Loucy (cell line): ENCODE measurements around the gene CEP44.

Experiments used
- H2AFZ ChIP-seq: fragments of 200-600 bp; sonication (generic); 2 replicates; pipeline ENCODE4 v1.6.0; 2016; ENCODE audit warnings: antibody characterized with exemption, mild to moderate bottlenecking, low read length, moderate library complexity
- H3F3A ChIP-seq: fragments of 200-600 bp; 2 replicates; pipeline ENCODE4 v1.6.0; 2016; ENCODE audit warnings: antibody characterized with exemption, low read depth, mild to moderate bottlenecking
- H3K27me3 ChIP-seq: fragments of 200-600 bp; sonication (generic); 2 replicates; pipeline ENCODE4 v1.6.1; 2014; ENCODE audit warnings: low read length, mild to moderate bottlenecking; ENCODE audit not compliant: insufficient read depth, poor library complexity, severe bottlenecking
- H3K36me3 ChIP-seq: fragments of 200-600 bp; sonication (generic); 2 replicates; pipeline ENCODE4 v1.6.1; 2016; ENCODE audit warnings: low read length; ENCODE audit not compliant: insufficient read depth
- H3K4me1 ChIP-seq: fragments of 200-600 bp; sonication (generic); 2 replicates; pipeline ENCODE4 v1.5.1; 2014; ENCODE audit warnings: low read length, mild to moderate bottlenecking; ENCODE audit not compliant: insufficient read depth, poor library complexity, severe bottlenecking
- H3K4me2 ChIP-seq: fragments of 200-600 bp; sonication (generic); 2 replicates; pipeline ENCODE4 v1.6.0; 2014; ENCODE audit warnings: antibody characterized with exemption, low read length, low read depth, mild to moderate bottlenecking; ENCODE audit not compliant: poor library complexity, severe bottlenecking
- H3K4me3 ChIP-seq: fragments of 200-600 bp; sonication (generic); 2 replicates; pipeline ENCODE4 v1.5.1; 2014; ENCODE audit warnings: low read length, mild to moderate bottlenecking, mixed read lengths; ENCODE audit not compliant: poor library complexity, severe bottlenecking
- H3K79me2 ChIP-seq: fragments of 200-600 bp; sonication (generic); 2 replicates; pipeline ENCODE4 v1.6.1; 2014; ENCODE audit warnings: low read length; ENCODE audit not compliant: insufficient read depth
- H3K9ac ChIP-seq: fragments of 200-600 bp; sonication (generic); 2 replicates; pipeline ENCODE4 v1.6.0; 2014; ENCODE audit warnings: mild to moderate bottlenecking, low read depth, low read length, moderate library complexity; ENCODE audit not compliant: poor library complexity, severe bottlenecking
- H3K9me2 ChIP-seq: fragments of 200-600 bp; sonication (generic); replicated peaks from 2 replicates; pipeline ENCODE4 v1.6.1; 2016; ENCODE audit warnings: low read depth, low read length, mixed read lengths
- H3K9me3 ChIP-seq: fragments of 200-600 bp; sonication (generic); 2 replicates; pipeline ENCODE4 v1.6.1; 2014; ENCODE audit warnings: mild to moderate bottlenecking, antibody characterized with exemption, low read length, low read depth; ENCODE audit not compliant: insufficient read depth
- H4K20me1 ChIP-seq: fragments of 200-600 bp; sonication (generic); 2 replicates; pipeline ENCODE4 v1.6.0; 2014; ENCODE audit warnings: antibody characterized with exemption, low read length, mild to moderate bottlenecking; ENCODE audit not compliant: insufficient read depth, poor library complexity, severe bottlenecking
- CTCF ChIP-seq: fragments of 200-600 bp; sonication (generic); conservative IDR thresholded peaks from 2 replicates; pipeline ENCODE4 v1.5.1; 2014; ENCODE audit warnings: mild to moderate bottlenecking, antibody characterized with exemption, low read length
- EZH2phosphoT487 ChIP-seq: fragments of 200-600 bp; IDR thresholded peaks from 2 replicates; pipeline ENCODE4 v1.6.1; 2018; ENCODE audit warnings: antibody characterized with exemption, mild to moderate bottlenecking, moderate library complexity, borderline replicate concordance

CEP44 gene

GRCh38 chr4:174244441-174244840 is 39.3 kb upstream of the CEP44 start:
- H3K4me3 ChIP-seq = no peak overlapping the region
- no peaks in the 10 kb centered on the region for H3K27me3 ChIP-seq
- H4K20me1 ChIP-seq = no peaks in the 10 kb centered on the region
- 0 out of 2 replicates have a peak, but pooled peaks cover 1% of the 10 kb centered on the region for H3K36me3 ChIP-seq
- no peaks in the 10 kb centered on the region for H3K9me2 ChIP-seq
- peaks cover 4% of the 10 kb centered on the region for H3K4me1 ChIP-seq
- H3K4me2 ChIP-seq = no peak overlapping the region
- H3K79me2 ChIP-seq = no peaks in the 10 kb centered on the region
- no peak overlapping the region for H3K9ac ChIP-seq
- no peaks in the 10 kb centered on the region for H3K9me3 ChIP-seq
- no peak overlapping the region for H2AFZ ChIP-seq
- no peaks in the 10 kb centered on the region for H3F3A ChIP-seq
- TF ChIP-seq CTCF = no peak
- TF ChIP-seq EZH2phosphoT487 = no peak

- Histone ChIP-seq H3K9me3 (no peaks in the 10 kb centered on the region), H3K4me2 (no peak overlapping the region), H3K36me3 (no peaks in the 10 kb centered on the region), H3K9ac (no peak overlapping the region), H3F3A (no peaks in the 10 kb centered on the region), H3K79me2 (no peaks in the 10 kb centered on the region), H3K4me1 (peaks cover 4% of the 10 kb centered on the region), H3K4me3 (no peak overlapping the region), H3K27me3 (no peaks in the 10 kb centered on the region), H3K9me2 (no peaks in the 10 kb centered on the region), H4K20me1 (no peaks in the 10 kb centered on the region), H2AFZ (no peak overlapping the region)
- no peak for TF ChIP-seq CTCF
- TF ChIP-seq EZH2phosphoT487 = no peak
Measured at GRCh38 chr4:174245714-174246113, 38.0 kb upstream of the CEP44 start.

- no peak for TF ChIP-seq CTCF
- TF ChIP-seq EZH2phosphoT487 = no peak
- H3F3A ChIP-seq = no peaks in the 10 kb centered on the region
- H3K4me2 ChIP-seq = no peak overlapping the region
- no peaks in the 10 kb centered on the region for H3K36me3 ChIP-seq
- peaks cover 4% of the 10 kb centered on the region for H3K4me1 ChIP-seq
- no peak overlapping the region for H3K4me3 ChIP-seq
- no peaks in the 10 kb centered on the region for H4K20me1 ChIP-seq
- H2AFZ ChIP-seq = no peak overlapping the region
- H3K9ac ChIP-seq = no peak overlapping the region
- no peaks in the 10 kb centered on the region for H3K27me3 ChIP-seq
- no peaks in the 10 kb centered on the region for H3K9me3 ChIP-seq
- no peaks in the 10 kb centered on the region for H3K9me2 ChIP-seq
- no peaks in the 10 kb centered on the region for H3K79me2 ChIP-seq
Measured at GRCh38 chr4:174248407-174248806, 35.3 kb upstream of the CEP44 start.
